GM18858 (cell line): ENCODE results near the gene SLC28A1.

Experiments
- ATAC-seq: cut with Tn5 transposase; IDR thresholded peaks from one replicate; pipeline ENCODE4 v1.9.1; 2021; ENCODE audit not compliant: unreplicated experiment

The SLC28A1 gene

DNA sequence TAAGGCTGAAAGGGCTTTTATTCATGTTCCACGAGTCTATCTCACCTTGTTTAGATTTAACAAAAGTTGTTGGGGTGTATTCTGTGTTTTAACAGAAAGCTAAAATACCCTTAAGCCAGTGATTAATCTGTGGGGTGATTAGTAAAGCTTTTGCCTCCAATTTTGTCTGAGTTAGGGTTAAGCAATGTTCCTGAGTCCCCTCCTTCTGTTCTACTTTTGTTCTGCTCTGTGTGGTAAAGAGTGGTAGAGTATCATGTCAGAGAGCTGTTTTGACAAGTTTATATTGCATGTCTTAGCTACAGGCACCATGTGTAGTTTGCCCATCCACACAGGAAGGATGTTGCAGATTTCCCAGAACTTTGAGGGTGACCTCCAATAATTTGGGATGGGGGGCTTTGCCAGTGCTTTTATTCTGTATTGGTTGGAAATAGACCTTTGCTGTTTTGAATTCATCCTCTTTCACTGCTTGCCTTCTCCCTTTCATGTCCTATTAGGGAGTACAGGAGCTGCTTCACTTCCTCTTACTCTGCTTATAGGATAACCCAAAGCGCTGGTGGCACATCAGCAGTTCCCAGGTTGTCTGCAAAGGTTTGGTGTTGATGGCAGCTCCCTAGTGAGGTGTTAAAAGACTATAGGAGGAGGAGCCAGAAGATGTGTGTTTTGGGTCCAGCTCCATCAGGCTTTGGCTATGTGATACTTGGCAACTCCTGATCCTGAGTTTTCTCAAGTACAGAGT, 104.6 kb downstream of the SLC28A1 start:
- no peak for ATAC-seq

- ATAC-seq = no peak
Measured at GRCh38 chr15:84990507-84990906, 106.0 kb downstream of the SLC28A1 start.

DNA sequence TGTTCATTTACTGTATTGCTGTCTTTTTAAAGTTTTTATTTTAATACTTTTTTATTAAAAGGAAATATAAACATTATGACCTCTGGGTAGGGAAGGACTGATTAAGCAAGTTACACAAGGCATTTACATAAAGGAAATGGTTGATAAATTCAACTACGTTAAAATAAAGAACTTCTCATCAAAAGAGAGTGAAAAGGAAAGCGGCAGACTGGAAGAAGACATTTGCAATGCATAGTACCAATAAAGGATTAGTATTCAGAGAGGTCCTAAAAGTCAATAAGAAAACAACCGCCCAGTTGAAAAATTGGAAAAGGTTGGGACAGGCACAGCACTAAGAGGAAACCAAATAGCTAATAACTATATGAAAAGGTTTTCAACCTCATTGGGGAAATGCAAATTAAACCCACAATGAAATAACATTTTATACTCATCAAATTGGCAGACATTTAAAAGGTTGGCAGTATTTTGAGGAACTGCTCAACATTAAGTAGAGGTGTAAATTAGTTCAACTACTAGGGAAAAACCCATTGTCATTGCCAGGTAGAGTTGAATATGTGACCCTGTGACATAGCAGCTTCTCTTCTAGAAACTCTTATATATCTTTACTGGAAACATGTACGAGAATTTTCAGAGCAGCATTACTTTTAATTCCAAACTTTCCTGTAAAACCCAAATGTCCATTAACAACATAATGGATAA, 106.7 kb downstream of the SLC28A1 start:
- no peak for ATAC-seq

GRCh38 chr15:84992157-84992944, 107.9 kb downstream of the SLC28A1 start:
- no peak for ATAC-seq
